Astrocyte (in vitro differentiated cells and primary cell): ENCODE data around the gene PTPRM. TPM values are rescaled to one million over a fixed set of nuclear protein-coding genes. Genes with fewer than 3 reads are reported as not detected.

Experiments
- DNase-seq: peaks from one replicate; pipeline ENCODE4 v3.0.0-alpha.2; 2010; ENCODE audit warnings: low read depth
- FAIRE-seq: peaks from 2 replicates; lab custom pipeline; 2011; peaks lifted over from hg19 to GRCh38; lab: Jason Lieb, UNC
- H2AFZ ChIP-seq: 2 replicates; pipeline ENCODE4 v1.6.0; 2012; ENCODE audit warnings: low read depth, low read length, inconsistent platforms
- H3K27ac ChIP-seq: 2 replicates; pipeline ENCODE4 v1.5.1; 2011; ENCODE audit warnings: low read depth, low read length, inconsistent platforms
- H3K27me3 ChIP-seq: 2 replicates; pipeline ENCODE4 v1.6.0; 2011; ENCODE audit warnings: low read length, inconsistent platforms; ENCODE audit not compliant: insufficient read depth
- H3K36me3 ChIP-seq: 2 replicates; pipeline ENCODE4 v1.5.1; 2011; ENCODE audit warnings: low read length, inconsistent platforms; ENCODE audit not compliant: insufficient read depth
- H3K4me1 ChIP-seq: 2 replicates; pipeline ENCODE4 v1.5.1; 2011; ENCODE audit warnings: low read length, inconsistent platforms; ENCODE audit not compliant: insufficient read depth
- H3K4me2 ChIP-seq: 2 replicates; pipeline ENCODE4 v1.6.0; 2012; ENCODE audit warnings: low read length, inconsistent platforms
- H3K4me3 ChIP-seq: 2 replicates; pipeline ENCODE4 v1.5.1; 2011; ENCODE audit warnings: low read depth, mild to moderate bottlenecking, low read length, inconsistent platforms; ENCODE audit not compliant: insufficient read depth
- H3K79me2 ChIP-seq: 2 replicates; pipeline ENCODE4 v1.6.0; 2012; ENCODE audit warnings: mild to moderate bottlenecking, low read length, inconsistent platforms; ENCODE audit not compliant: insufficient read depth
- H3K9ac ChIP-seq: 2 replicates; pipeline ENCODE4 v1.6.0; 2012; ENCODE audit warnings: mild to moderate bottlenecking, low read length, inconsistent platforms
- H3K9me3 ChIP-seq: 2 replicates; pipeline ENCODE4 v1.5.1; 2012; ENCODE audit warnings: low read depth, mild to moderate bottlenecking, low read length, inconsistent platforms; ENCODE audit not compliant: insufficient read depth
- H4K20me1 ChIP-seq: 2 replicates; pipeline ENCODE4 v1.6.0; 2012; ENCODE audit warnings: low read length, inconsistent platforms; ENCODE audit not compliant: insufficient read depth
- H3K27ac Mint-ChIP-seq: one replicate; pipeline ENCODE4 v1.8.0; 2021; ENCODE audit warnings: mild to moderate bottlenecking, mixed read lengths; ENCODE audit not compliant: unreplicated experiment
- H3K27me3 Mint-ChIP-seq: one replicate; pipeline ENCODE4 v1.8.0; 2021; ENCODE audit warnings: low read depth, mixed read lengths; ENCODE audit not compliant: unreplicated experiment
- H3K36me3 Mint-ChIP-seq: one replicate; pipeline ENCODE4 v1.8.0; 2021; ENCODE audit warnings: low read depth, mixed read lengths; ENCODE audit not compliant: unreplicated experiment
- H3K4me1 Mint-ChIP-seq: one replicate; pipeline ENCODE4 v1.8.0; 2021; ENCODE audit warnings: low read depth, mixed read lengths; ENCODE audit not compliant: unreplicated experiment
- H3K4me3 Mint-ChIP-seq: one replicate; pipeline ENCODE4 v1.8.0; 2021; ENCODE audit warnings: mild to moderate bottlenecking, moderate library complexity, mixed read lengths; ENCODE audit not compliant: unreplicated experiment
- H3K9me3 Mint-ChIP-seq: one replicate; pipeline ENCODE4 v1.8.0; 2021; ENCODE audit warnings: mild to moderate bottlenecking, mixed read lengths; ENCODE audit not compliant: unreplicated experiment
- CTCF ChIP-seq: IDR thresholded peaks from 2 replicates; pipeline ENCODE4 v1.5.1; 2011; ENCODE audit warnings: low read depth, mild to moderate bottlenecking, inconsistent platforms, low read length, moderate library complexity; ENCODE audit not compliant: insufficient read depth
- EZH2 ChIP-seq: IDR thresholded peaks from 2 replicates; pipeline ENCODE4 v1.6.1; 2012; ENCODE audit warnings: mild to moderate bottlenecking, low read length, inconsistent platforms; ENCODE audit not compliant: insufficient read depth
- total RNA-seq: library from RNA; stranded (reverse); gene quantifications from 2 replicates; pipeline ENCODE4 v1.2.1, GENCODE V29; 2021

Gene PTPRM
- total RNA-seq, 1 donor from 2014 or later: 59.6 TPM

GRCh38 chr18:7848054-7848412 is 280.9 kb downstream of the PTPRM start:
- peaks cover 13% of the 10 kb centered on the region for H4K20me1 ChIP-seq
- no peak overlapping the region for H3K9ac ChIP-seq
- no peak overlapping the region for H3K4me2 ChIP-seq
- peaks cover 8% of the 10 kb centered on the region for H3K9me3 ChIP-seq
- TF ChIP-seq EZH2: no peak
- TF ChIP-seq CTCF: no peak
- no peak overlapping the region for H3K27ac ChIP-seq
- no peak for FAIRE-seq
- Mint-ChIP-seq H3K27ac (no peak overlapping the region), H3K36me3 (no peaks in the 10 kb centered on the region), H3K4me3 (no peak overlapping the region), H3K9me3 (peaks cover 26% of the 10 kb centered on the region), H3K4me1 (peaks cover 4% of the 10 kb centered on the region), H3K27me3 (no peaks in the 10 kb centered on the region)
- no peak for DNase-seq
- H3K4me3 ChIP-seq: no peak overlapping the region
- no peaks in the 10 kb centered on the region for H3K4me1 ChIP-seq
- no peaks in the 10 kb centered on the region for H3K27me3 ChIP-seq
- no peak overlapping the region for H2AFZ ChIP-seq
- no peaks in the 10 kb centered on the region for H3K36me3 ChIP-seq
- H3K79me2 ChIP-seq: peaks cover 3% of the 10 kb centered on the region

- no peaks in the 10 kb centered on the region for H3K36me3 ChIP-seq
- Mint-ChIP-seq H3K27me3 (no peaks in the 10 kb centered on the region), H3K27ac (no peak overlapping the region), H3K4me1 (peaks cover 6% of the 10 kb centered on the region), H3K9me3 (peaks cover 9% of the 10 kb centered on the region), H3K4me3 (no peak overlapping the region), H3K36me3 (no peaks in the 10 kb centered on the region)
- H3K79me2 ChIP-seq: peaks cover 3% of the 10 kb centered on the region
- H3K9me3 ChIP-seq: no peaks in the 10 kb centered on the region
- TF ChIP-seq CTCF (no peak), EZH2 (no peak)
- DNase-seq (no peak), FAIRE-seq (no peak)
- H3K4me2 ChIP-seq: no peak overlapping the region
- no peak overlapping the region for H3K4me3 ChIP-seq
- no peak overlapping the region for H2AFZ ChIP-seq
- no peak overlapping the region for H3K27ac ChIP-seq
- peaks cover 13% of the 10 kb centered on the region for H4K20me1 ChIP-seq
- no peaks in the 10 kb centered on the region for H3K4me1 ChIP-seq
- H3K9ac ChIP-seq: no peak overlapping the region
- H3K27me3 ChIP-seq: no peaks in the 10 kb centered on the region
Measured at GRCh38 chr18:7850446-7850845, 283.3 kb downstream of the PTPRM start.

GRCh38 chr18:7855028-7855427 is 287.9 kb downstream of the PTPRM start:
- H3K27ac ChIP-seq: no peak overlapping the region
- TF ChIP-seq CTCF (no peak), EZH2 (no peak)
- H3K27me3 Mint-ChIP-seq: no peaks in the 10 kb centered on the region
- H3K27me3 ChIP-seq: no peaks in the 10 kb centered on the region
- H3K27ac Mint-ChIP-seq: no peak overlapping the region
- H3K4me3 Mint-ChIP-seq: no peak overlapping the region
- peaks cover 12% of the 10 kb centered on the region for H4K20me1 ChIP-seq
- no peak overlapping the region for H3K4me3 ChIP-seq
- H3K4me1 ChIP-seq: peaks cover 3% of the 10 kb centered on the region
- DNase-seq (no peak), FAIRE-seq (no peak)
- no peaks in the 10 kb centered on the region for H3K36me3 Mint-ChIP-seq
- H3K79me2 ChIP-seq: peaks cover 3% of the 10 kb centered on the region
- no peak overlapping the region for H3K9ac ChIP-seq
- no peaks in the 10 kb centered on the region for H3K36me3 ChIP-seq
- H3K4me2 ChIP-seq: no peak overlapping the region
- no peaks in the 10 kb centered on the region for H3K9me3 ChIP-seq
- peaks cover 21% of the 10 kb centered on the region for H3K4me1 Mint-ChIP-seq
- H3K9me3 Mint-ChIP-seq: peaks cover 4% of the 10 kb centered on the region
- no peak overlapping the region for H2AFZ ChIP-seq
